Activated CD4-positive, alpha-beta T cell treated with anti-CD3 and anti-CD28 coated beads, Interleukin-2, Interleukin-6, amounts not matched to agents 100 ng/mL and 50 ng/mL, durations not matched to agents 16 hours and 8 hours (primary cell): ENCODE results near the gene NFE2L1.
"Not testable (repeated sequence)": the region's sequence is repeated elsewhere in the genome, so short reads cannot be mapped to it uniquely, and the experiment has no call there.

Experiments
- DNase-seq: peaks from one replicate; pipeline ENCODE4 v3.0.0-alpha.2; 2020

NFE2L1 gene

DNA sequence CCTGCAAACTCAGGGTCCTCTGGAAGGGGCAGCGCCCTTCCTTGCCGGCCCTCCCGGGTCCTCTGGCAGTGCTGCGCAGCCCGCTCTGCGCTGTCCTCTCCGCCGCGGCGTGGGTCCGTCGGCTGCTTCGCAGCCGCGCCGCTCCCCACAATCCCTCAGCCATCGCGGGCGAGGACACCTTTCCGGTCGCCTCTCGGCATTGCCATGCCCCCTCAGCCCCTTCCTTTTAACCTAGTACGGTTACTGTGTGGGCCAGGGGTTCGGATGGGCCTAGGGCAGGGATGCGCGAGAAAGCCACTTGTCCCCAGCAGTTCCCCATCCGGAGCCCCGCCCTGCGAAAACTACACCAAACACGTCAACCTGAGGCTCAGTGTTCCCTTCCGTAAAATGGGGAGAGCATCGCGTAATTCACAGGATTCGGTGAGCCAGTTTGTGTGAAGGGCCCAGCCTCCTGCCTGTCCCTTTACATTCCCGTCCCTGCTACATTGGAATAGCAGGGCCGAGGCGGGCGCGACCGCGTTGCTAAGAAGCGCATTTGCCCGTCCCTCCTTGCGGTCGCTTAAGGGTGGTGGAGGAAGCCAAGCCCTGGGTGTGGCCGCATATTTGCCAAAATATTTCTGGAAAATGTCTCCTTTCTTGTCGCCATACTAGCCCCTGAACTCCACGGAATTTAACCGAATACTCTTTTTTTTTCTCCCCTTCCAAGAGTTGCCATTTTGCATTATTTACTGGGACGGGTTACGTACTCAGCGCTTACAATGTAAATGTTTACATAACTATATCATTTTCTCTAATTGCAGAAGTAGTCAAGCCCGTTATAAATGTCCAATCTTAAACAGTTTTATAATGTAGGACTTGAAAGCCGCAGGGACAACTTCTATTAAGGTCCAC is 23.8 kb upstream of the NFE2L1 start:
- peak; percentile 69 for DNase-seq

DNA sequence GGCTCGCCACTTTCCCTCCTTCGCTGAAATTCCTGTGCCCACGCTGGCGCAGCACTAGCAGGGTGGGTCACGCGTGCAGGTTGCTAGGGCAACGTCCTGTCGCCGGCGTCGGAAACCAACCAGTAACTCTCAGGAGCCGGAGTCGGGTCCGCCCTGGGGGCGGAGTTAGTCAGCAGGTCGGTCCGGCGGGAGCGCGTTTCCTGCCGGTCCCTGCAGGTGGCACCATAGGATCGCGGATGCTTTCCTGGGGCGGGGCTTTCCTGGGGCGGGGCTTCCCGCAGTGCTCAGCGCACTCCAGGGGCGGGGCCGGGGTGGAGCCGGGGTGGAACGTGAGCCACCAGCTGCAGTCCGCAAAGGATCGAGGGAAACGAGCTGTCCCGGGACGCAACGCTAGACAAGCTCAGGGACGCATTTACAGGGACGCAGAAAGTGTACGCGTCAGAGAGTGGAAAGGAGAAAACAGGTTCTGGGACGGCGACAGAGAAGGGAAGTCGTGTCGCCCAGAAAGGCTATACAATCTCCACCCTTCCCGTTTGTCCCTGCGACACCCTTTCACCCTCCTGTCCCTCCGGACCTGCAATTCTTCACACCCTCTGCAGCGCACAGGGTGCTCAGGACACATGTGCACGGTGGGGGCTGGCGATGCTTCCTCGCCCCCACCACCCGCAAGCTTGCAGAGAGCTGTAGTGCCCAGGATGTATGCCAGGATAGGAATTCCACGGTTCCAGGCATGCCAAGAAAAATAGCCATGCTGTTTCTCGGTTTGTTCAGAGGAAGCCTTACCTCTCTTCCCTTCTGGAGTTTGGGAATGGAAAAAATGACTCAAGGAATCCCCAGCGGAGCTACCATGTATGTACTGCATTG is 22.9 kb upstream of the NFE2L1 start:
- DNase-seq: peak; percentile 99

DNA sequence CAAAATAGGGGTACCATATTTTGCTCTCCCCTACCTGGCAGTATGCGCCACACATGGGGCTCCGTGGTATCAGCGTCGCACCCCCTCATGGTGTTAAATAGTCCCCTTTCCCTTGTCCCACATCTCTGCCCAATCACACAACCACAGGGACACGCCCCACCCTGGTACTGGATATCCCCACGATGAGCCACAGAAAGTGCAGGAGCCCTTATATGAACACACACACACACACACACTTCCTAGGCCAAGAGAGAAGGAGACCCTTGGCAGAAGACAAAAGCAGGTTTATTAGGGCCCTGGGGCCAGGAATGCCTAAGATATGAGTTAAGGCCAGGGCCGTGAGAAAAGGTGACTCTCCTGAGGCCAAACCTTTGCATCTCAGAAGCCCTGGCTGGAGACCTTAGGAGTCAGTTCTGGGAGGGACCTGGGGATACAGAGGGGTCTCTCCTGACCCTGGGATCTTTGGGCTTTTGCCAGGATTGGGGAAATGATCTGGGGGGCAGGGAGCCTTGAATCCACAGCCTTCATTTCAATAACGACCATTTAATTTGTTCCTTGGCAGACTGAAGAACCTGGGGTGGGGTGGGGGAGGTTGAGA is 22.2 kb upstream of the NFE2L1 start:
- no peak for DNase-seq

DNA sequence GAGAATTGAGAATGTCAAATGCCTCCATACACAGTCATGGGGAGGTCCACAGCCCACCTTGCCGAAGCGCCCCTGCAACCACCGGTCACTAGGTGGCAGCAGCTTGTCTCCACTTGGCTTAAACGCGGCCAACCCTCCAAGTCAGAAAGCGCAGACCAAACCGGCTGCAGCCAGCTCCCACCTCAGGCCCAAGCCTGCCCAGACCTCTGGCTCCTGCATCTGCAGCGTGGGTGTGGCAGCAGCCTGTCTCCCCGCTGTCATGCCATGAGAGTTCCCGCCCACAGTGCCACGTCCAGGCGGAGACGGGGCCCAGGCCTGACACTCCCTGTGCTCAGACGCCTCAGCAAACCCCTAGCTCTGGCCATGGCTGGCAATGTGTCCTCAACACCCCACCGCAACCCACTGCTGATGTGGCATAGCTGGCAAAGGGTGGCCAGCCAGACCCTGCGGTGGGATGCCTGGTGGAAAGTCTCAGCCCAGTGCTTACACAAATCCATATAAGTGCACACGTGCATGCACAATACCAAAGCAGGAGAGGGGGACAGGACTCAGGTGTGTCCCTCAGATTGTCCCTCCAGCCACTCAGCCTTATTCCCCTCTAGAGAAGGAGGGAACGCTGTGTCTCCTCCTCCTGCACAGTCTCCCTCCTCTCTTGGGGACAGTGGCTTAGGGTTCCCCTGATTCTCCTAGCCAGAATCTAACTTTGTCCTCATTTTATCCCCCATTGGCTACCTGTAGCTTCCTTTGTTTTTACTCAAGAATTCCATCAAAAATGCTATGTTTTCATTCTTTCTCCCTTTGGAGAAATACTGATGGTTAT is 21.4 kb upstream of the NFE2L1 start:
- DNase-seq: peak; percentile 82

DNA sequence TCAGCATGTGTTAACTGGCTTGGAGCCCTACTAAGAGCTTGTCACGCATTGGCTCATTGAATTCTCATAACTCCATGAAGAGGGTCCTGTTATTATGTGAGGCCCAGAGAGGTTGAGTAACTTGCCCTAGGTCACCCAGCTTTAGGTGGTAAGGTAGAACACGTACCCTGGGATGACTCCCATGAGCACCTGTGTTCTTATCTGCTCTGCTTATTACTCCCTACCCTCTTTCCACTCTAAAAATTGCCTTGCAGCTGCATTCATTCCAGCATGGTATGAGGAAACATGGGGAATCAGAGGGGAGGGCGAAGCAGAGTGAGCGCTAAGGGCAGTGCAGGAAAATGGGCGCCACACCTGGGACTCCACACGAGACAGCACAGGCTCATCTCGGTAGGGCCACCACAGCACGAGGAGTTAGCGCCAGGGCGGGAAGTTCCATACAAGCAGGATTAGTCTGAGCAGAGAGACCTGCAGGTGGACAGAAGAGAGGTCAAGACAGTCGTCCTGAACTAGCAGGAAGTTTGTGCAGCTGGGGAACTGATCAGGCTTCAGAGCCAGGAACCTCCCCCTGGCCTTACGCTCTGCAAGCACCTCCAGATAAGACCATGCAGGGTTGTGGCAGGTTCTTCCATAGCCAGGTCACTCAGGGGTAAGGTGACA is 20.7 kb upstream of the NFE2L1 start:
- DNase-seq: no peak

DNA sequence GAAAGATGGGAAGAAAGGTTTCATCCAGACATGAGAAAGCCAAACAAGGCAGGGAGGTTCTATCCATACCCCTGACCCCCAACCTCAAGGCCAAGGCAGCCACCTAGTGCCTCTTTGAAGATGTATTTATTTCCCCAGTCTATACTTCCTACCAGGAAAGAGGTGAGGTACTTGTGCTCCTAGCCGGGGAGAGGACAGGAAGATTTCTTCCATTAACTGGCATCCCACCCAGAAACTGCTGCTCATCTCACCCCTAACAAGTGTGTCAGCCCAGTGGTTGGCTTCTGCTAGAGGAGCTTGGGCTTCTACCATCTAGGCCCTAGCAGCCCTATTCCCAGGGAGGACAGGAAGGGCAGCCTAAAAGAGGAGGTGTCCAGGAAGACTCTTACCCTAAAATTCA is 19.4 kb upstream of the NFE2L1 start:
- no peak for DNase-seq

DNA sequence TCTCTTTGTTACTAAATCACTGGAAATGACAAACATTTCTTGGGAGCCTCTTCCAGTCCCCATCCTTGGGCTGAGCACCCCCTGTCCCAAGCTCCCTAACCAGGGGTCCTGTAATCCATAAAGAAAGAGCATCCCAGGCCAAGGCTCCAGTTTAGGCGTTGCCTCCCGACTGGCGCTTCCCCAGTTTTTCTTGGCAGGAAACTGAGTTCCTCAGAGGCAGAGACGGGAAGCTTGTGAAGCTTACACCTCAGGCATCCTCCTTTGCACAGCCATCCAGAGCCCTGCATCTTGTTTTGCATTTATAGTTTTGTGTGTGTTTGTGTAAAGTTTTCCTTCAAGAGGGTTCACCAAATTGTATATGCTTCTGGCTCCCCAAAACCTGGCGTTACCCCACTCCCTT is 17.6 kb upstream of the NFE2L1 start:
- no peak for DNase-seq

DNA sequence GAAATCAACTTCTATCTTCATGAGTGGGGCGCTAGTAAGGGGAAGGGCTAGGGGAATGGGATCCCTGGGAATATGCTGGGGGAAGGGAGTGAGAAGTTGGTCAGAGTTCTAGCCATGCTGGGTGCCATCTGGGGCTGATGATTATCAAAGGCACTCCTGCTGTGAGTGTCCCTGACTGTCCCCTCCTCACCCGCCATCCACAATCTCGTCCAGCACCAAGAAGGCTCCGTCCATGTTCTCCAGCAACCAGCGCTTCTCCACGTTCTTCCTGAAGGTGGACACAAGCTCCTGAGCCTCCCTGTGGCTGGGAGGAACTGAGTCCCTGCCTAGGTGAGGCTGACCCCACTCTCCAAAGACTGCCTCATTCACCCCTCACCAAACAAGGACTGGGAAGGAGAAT is 16.2 kb upstream of the NFE2L1 start:
- no peak for DNase-seq

DNA sequence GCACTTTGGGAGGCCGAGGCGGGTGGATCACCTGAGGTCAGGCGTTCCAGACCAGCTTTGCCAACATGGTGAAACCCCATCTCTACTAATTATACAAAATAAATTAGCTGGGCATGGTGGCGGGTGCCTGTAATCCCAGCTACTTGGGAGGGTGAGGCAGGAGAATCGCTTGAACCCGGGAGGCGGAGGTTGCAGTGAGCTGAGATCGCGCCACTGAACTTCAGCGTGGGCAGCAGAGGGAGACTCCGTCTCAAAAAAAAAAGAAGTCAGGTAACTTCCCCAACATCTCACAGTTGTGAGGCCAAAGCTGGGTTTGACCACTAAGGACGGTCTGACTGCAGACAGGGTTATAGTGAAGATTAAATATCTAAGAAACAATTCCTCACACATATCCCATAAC is 13.4 kb upstream of the NFE2L1 start:
- DNase-seq: not testable (repeated sequence)

DNA sequence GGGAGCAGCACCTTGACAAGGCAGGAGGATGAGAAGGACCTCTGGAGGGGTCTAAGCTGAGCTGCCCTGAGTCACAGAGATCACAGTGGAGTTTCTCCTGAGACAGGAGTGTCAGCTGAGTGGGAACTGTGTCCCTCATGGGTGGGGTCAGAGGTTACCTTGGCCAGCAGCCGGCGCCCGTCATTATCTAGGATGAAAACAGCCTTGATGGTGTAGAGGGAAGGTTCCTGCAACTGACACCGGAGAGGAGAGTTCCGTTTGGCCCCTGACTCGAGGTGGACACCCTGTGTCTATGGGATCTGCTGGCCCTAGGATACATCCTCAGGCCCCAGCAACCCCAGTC is 11.5 kb upstream of the NFE2L1 start:
- no peak for DNase-seq

DNA sequence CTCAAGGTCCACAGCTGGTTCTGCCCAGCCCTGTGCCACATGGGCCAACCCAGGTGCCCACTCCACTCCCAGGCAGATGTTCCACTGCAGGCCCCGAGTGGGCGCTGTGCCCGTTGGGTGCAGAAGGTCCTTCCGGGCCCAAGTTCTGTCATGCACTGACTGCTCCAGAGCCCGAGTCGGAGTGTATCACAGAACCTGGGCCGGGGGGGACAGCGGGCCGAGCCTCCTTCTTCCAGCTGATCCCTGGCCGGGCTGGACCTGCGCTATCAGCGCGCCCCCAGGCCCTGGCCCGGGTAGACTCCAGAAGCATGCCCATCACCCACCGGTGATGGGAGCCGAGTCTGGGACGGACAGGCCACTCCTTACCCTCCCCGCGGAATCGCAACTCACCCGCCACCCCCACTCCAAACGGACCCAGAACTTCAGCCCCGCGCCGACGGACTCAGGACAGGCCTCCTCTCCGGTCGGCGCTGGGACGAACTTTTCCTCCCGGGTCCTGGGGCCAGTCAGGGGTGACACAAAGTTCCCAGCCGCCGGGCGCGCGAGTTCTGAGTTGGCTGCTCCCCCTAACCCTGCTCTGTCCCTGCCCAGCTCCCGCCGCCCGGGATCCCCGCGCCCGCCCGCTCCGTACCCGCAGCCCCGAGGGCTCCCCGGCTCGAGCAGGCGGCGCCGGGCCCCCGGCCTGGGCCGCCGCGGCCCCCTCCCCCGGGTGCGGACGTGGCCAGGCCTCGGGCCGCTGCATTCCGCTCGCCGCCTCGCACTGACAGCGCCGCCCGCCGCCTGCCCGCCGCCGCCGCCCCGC is 10.9 kb upstream of the NFE2L1 start, which contains the start of gene COPZ2:
Gene COPZ2 (minus strand): TSS at position 762 of the 802 bp plus-strand sequence. CDS start 20 bp downstream, at position 742.
- DNase-seq: peak; percentile 68

DNA sequence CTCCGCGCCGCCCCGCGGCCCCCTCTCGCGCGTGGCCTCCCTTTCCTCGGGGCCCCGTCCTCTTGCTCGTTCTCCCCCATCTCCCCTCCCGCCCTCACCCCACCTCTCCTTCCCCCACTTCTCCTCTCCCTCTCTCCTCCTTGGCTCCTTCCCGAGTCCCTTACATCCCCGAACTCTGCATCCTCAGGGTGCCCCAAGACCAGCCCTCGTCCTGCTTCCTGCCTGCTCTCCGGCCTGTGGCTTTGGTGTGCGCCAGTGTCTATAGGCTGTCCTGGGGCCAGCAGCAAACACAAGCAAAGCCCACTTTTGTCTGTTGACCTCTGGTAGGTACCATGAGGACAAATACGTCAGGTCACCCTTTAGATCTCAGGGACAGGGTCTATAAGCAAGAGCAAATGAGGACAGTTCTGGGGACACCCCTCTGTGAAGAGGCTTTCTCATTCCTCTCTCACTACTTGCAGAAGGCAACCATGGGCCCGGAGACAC is 10.3 kb upstream of the NFE2L1 start:
- no peak for DNase-seq

DNA sequence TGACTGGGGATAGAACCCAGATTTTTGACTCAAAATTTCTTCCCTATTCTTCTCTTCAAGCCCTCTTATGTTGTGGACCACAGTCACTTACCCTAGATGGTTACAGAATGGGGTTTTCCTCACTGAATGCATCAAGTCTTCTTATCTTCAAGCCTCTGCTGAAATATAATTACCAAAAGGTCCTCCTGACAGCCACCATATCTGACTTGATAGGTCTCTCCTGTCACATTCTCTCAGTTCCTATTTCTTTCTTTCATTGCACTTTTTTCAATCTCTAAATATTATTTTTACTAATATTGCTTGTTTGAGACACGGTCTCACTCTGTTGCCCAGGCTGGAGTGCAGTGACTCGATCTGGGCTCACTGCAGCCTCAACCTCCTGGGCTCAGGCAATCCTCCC is 9.5 kb upstream of the NFE2L1 start:
- DNase-seq: no peak

DNA sequence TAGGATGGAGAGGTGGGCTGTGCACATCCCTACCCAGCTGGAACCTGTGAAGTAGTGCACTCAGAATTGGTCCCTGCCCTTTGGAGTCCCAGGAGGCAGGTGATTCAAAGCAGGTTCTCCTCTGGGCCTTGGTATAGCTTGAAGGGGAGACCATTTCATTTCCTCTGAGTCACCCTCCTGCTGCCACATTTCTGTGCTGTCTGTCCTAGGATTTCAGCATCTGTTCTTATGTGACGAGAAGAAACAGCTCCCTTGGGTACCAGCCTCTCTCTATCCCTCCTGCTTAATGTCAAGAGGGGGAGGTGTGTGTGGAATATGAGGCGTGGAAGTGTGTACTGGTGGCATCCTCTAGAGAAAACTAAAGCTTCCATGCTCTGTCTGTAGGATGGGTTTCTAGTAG is 5.0 kb upstream of the NFE2L1 start:
- DNase-seq: no peak

DNA sequence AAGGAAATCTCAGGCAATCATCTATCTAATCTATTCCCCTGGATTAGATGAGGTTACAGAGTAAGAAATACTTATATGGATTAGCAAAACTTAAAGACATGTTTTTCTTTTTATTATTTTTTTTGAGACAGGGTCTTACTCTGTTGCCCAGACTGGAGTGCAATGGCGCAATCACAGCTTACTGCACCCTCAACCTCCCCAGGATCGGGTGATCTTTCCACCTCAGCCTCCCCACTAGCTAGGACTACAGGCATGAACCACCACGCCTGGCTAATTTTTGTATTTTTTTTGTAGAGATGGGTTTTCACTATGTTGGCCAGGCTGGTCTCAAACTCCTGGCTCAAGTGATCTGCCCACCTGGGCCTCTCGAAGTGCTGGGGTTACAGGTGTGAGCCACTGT is 3.3 kb upstream of the NFE2L1 start:
- no peak for DNase-seq

DNA sequence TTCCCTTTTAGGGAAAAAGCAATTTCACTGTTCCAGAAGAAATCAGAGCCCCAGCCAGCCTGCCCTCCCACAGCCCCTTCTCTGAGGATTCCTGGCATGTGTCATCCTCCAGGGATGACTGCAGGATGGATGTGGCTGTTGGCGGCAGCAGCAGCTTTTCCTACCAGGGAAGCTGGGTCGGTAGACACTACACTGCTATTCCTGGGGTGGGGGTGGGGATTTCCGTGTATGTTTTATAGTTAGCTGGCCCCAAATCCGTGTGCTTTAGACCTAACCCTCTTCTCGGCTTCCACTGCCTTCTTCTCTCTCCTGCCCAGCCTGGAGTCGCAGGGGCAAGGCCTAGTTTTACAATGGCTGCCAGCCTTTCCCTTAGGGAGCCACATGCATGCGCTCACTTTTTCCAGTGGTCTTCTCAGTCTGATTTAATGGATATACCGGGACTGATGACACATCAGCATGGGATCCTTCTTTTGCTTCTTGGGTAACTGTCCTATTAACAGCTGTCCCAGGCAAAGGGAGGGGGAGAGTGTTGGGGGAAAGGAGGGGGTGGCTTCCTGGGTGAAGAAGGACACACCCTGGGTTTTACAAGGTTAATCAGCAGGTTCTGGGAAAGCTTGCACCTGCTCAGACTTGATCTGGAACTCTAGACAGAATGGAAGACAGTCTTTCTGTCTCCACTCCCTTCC is 2.7 kb upstream of the NFE2L1 start:
- DNase-seq: no peak

DNA sequence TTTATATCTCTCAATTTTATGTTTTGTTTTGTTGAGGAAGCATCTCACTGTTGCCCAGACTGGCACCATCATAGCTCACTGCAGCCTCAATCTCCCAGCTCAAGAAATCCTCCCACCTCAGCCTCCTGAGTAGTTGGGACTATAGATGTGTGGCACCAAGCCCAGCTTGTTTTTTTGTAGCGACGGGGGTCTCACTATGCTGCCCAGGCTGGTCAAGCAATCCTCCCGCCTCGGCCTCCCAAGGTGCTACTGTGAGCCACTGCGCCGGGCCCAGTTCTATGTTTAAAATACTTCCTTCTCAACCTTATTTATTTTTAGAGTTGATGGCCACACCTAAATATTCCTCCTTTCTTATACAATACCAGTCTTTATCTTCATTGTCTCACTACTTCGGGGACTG is 1.9 kb upstream of the NFE2L1 start:
- DNase-seq: no peak

DNA sequence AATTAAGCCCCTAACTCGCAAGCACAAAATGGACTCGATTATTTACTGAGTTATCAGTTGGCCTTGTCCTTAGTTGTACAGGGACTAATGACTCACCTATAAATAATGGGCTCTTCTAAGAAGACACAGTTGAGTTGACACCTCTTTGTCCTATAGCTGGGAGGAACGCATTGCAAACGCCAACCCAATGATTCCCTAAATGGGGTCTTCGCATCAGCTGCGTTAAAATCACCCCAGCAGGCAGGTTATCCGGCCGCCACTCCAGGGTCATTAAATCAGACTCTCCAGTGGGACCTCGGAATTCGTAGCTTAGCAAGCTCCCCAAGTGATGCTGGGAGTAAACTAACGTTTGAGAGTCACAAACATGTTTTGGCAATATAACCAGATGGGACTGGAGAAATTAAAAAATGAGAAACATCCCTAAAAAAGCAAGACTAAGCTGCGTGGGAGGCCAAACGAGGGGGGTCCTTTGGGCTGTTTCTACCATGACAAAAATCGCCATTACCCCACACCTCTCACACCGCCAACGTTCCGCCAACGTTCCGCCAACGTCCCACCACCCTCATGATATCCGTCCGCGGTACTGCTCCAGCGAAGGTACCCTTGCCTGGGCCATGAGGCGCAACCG is 932 bp upstream of the NFE2L1 start:
- DNase-seq: no peak

DNA sequence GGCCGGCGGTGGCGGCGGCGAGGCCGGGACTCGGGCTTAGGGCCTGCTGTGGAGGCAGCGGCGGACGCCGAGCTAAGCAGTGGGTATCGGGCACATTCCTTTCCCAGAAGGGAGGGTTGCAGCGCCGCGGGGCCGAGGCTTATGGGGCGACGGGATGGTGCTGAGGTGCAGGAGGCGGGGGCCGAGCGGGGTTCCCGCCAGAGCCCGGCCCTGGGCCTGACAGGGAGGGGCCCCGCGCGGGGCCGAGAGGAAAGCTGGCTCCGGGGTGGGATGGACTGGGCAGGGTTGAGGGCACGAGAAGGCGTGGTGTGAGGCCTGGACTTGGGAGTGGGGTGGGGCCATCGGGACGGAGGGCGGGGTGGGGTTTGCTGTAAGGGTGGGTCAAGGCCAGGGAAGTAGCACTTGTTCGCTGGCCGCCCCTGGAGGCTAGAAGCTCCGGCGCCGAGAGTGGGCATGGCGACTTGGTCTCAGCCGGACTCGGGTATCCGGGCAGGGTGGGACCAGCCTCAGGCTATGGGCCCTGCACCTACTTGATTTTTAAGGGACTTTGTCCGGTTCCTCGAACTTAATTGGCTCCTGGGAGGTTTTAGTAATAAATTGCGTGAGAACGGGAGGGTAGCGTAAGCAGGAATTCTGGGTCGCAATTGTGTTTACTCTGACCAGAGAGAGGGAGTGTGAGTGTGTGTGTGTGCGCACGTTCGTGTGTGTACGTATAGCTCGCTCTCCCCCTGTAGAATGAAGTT is 396 bp downstream of the NFE2L1 start:
- DNase-seq: peak; percentile 77
